Endothelial cell of umbilical vein (primary cell): Measurements from ENCODE around the gene WDR5.

Source experiments
- CTCF ChIP-seq, 2 donors: IDR thresholded peaks; 1 replicate in 1 of 2; 2 replicates in 1 of 2; pipeline ENCODE4 v1.5.1; 2011; ENCODE audit warnings: low read length in 2 of 2, mild to moderate bottlenecking in 2 of 2, moderate library complexity in 2 of 2, control low read depth in 1 of 2, inconsistent platforms in 1 of 2, low read depth in 1 of 2; ENCODE audit not compliant: insufficient read depth in 1 of 2; ENCODE audit errors: extremely low read depth in 1 of 2
- POLR2A ChIP-seq: IDR thresholded peaks from 2 replicates; pipeline ENCODE4 v1.6.1; 2012; ENCODE audit warnings: low read depth, mild to moderate bottlenecking, control low read depth, low read length
- POLR2AphosphoS5 ChIP-seq: IDR thresholded peaks from 2 replicates; pipeline ENCODE4 v1.6.1; 2012; ENCODE audit warnings: low read depth, mild to moderate bottlenecking, control low read depth, low read length, moderate library complexity; ENCODE audit not compliant: insufficient read depth

- TF ChIP-seq POLR2A, result no peak
- TF ChIP-seq CTCF (IDR thresholded peaks at IDR 0.05; ENCODE audit: extremely low read depth in 1 of 2, insufficient read depth in 1 of 2, low read depth in 1 of 2, low read length in 2 of 2), result no peak
- TF ChIP-seq POLR2AphosphoS5, result no peak
Measured at GRCh38 chr9:134200730-134201129, 64.8 kb downstream of the WDR5 start.
